ENCODE data around the gene CD7. TPM values are rescaled to one million over a fixed set of nuclear protein-coding genes. Genes with fewer than 3 reads are reported as not detected.

Gene CD7
- total and polyA plus RNA-seq, 2 donors (not counting 1 experiment from before 2014, with no cell fraction given) = 0.67 to 1.3 TPM

GRCh38 chr17:82355770-82356427 lies 38.5 kb upstream of the CD7 start:
- Mint-ChIP-seq H3K4me3 (no peak overlapping the region), H3K4me1 (peaks cover 9% of the 10 kb centered on the region), H3K9me3 (ENCODE audit: insufficient read depth) (no peaks in the 10 kb centered on the region), H3K27me3 (peaks cover 11% of the 10 kb centered on the region), H3K27ac (no peak overlapping the region)
- no peak for ATAC-seq (ENCODE audit: low read depth)
- ChIA-PET POLR2A (interaction anchor here (0.6 kb wide), 1 partner anchor 21 kb away, joined by 4 read pairs; no protein-coding TSS in a partner anchor), CTCF (interaction anchor here (1.4 to 2.2 kb wide), 2 partner anchors 191 to 198 kb away, joined by 6 read pairs; no protein-coding TSS in a partner anchor)
- no peak for DNase-seq
- no peaks in the 10 kb centered on the region for H3K79me2 ChIP-seq (ENCODE audit: control insufficient read depth, insufficient read depth, low read length)
- H3K27ac ChIP-seq (ENCODE audit: low read length in 2 of 2) = no peak overlapping the region
- no peak overlapping the region for H3K9ac ChIP-seq (ENCODE audit: low read length)
- no peak overlapping the region for H3K4me3 ChIP-seq (ENCODE audit: control extremely low read depth in 1 of 5, extremely low read depth in 1 of 5, insufficient read depth in 1 of 5, low read depth in 2 of 5, low read length in 4 of 5)
- intact Hi-C loops (cut with micrococcal nuclease) = no loop called here
- H3K36me3 ChIP-seq (replicated peaks in 1 of 2; ENCODE audit: control extremely low read depth in 1 of 2, control insufficient read depth in 1 of 2, extremely low read depth in 1 of 2, insufficient read depth in 2 of 2, low read length in 1 of 2) = no peaks in the 10 kb centered on the region
- TF ChIP-seq CTCF (IDR thresholded peaks at IDR 0.05) = no peak
- no peak for TF ChIP-seq EZH2 (IDR thresholded peaks at IDR 0.05; ENCODE audit: borderline replicate concordance, insufficient read depth, low read depth, low read length, poor library complexity, severe bottlenecking)
- peaks cover 9 to 18% of the 10 kb centered on the region in 2 donors for H3K4me1 ChIP-seq (ENCODE audit: control insufficient read depth in 2 of 2, insufficient read depth in 2 of 2, low read length in 2 of 2)
- H3K9me3 ChIP-seq (ENCODE audit: control extremely low read depth in 1 of 3, control insufficient read depth in 2 of 3, insufficient read depth in 1 of 3, low read length in 2 of 3) = peaks cover 0 to 6% (median 0%) of the 10 kb centered on the region in 3 donors
- WGBS (ENCODE audit: insufficient coverage) = 77% methylated on average over 11 of the region's 11 CpGs
- no peak overlapping the region for H2AFZ ChIP-seq (ENCODE audit: insufficient read depth, low read depth, low read length, poor library complexity, severe bottlenecking)
- peaks cover 0 to 36% (median 9%) of the 10 kb centered on the region in 4 experiments for H3K27me3 ChIP-seq (replicated peaks in 1 of 4; ENCODE audit: control extremely low read depth in 1 of 4, control insufficient read depth in 3 of 4, insufficient read depth in 4 of 4, low read length in 3 of 4)
- no peak overlapping the region for H3K4me2 ChIP-seq (replicated peaks; ENCODE audit: low read depth, low read length, poor library complexity, severe bottlenecking)
- no peaks in the 10 kb centered on the region for H4K20me1 ChIP-seq (ENCODE audit: control insufficient read depth, insufficient read depth, low read length, poor library complexity, severe bottlenecking)

DNA sequence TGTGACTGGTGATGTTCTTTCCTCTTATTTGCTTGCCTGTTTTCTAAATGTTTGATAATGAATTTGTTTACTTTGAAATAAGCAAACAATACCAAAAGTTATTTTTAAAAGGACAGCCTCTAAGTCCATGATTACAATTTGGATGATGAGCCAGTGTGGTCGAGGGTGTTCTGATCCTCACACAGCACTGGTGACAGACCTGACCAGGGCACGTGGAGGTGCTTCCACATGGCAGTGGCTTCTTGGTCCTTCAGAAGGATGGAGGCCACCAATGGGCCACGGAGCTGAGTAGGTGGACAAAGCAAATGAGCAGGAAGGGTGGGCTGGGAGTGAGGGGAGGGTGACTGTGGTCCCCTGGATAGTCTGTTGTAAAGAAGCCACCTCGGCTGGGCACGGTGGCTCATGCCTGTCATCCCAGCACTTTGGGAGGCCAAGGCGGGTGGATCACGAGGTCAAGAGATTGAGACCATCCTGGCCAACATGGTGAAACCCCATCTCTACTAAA lies 37.4 kb upstream of the CD7 start:
- H3K27ac Mint-ChIP-seq = no peak overlapping the region
- Histone ChIP-seq H3K4me3 (ENCODE audit: control extremely low read depth in 1 of 5, extremely low read depth in 1 of 5, insufficient read depth in 1 of 5, low read depth in 2 of 5, low read length in 4 of 5) (no peak overlapping the region), H3K4me2 (replicated peaks; ENCODE audit: low read depth, low read length, poor library complexity, severe bottlenecking) (no peak overlapping the region), H3K27ac (ENCODE audit: low read length in 2 of 2) (no peak overlapping the region), H4K20me1 (ENCODE audit: control insufficient read depth, insufficient read depth, low read length, poor library complexity, severe bottlenecking) (no peaks in the 10 kb centered on the region), H3K36me3 (replicated peaks in 1 of 2; ENCODE audit: control extremely low read depth in 1 of 2, control insufficient read depth in 1 of 2, extremely low read depth in 1 of 2, insufficient read depth in 2 of 2, low read length in 1 of 2) (no peaks in the 10 kb centered on the region), H3K27me3 (replicated peaks in 1 of 4; ENCODE audit: control extremely low read depth in 1 of 4, control insufficient read depth in 3 of 4, insufficient read depth in 4 of 4, low read length in 3 of 4) (peaks cover 0 to 38% (median 9%) of the 10 kb centered on the region in 4 experiments), H3K79me2 (ENCODE audit: control insufficient read depth, insufficient read depth, low read length) (no peaks in the 10 kb centered on the region), H3K4me1 (ENCODE audit: control insufficient read depth in 2 of 2, insufficient read depth in 2 of 2, low read length in 2 of 2) (peaks cover 9 to 18% of the 10 kb centered on the region in 2 donors), H2AFZ (ENCODE audit: insufficient read depth, low read depth, low read length, poor library complexity, severe bottlenecking) (no peak overlapping the region), H3K9ac (ENCODE audit: low read length) (no peak overlapping the region), H3K9me3 (ENCODE audit: control extremely low read depth in 1 of 3, control insufficient read depth in 2 of 3, insufficient read depth in 1 of 3, low read length in 2 of 3) (peaks cover 0 to 6% (median 0%) of the 10 kb centered on the region in 3 donors)
- TF ChIP-seq EZH2 (IDR thresholded peaks at IDR 0.05; ENCODE audit: borderline replicate concordance, insufficient read depth, low read depth, low read length, poor library complexity, severe bottlenecking) (no peak), CTCF (IDR thresholded peaks at IDR 0.05) (no peak)
- DNase-seq (no peak), ATAC-seq (ENCODE audit: low read depth) (no peak)
- no peaks in the 10 kb centered on the region for H3K9me3 Mint-ChIP-seq (ENCODE audit: insufficient read depth)
- no peak overlapping the region for H3K4me3 Mint-ChIP-seq
- WGBS (ENCODE audit: insufficient coverage) = 83% methylated on average over 4 of the region's 7 CpGs
- ChIA-PET CTCF (no interaction called here), POLR2A (no interaction called here)
- intact Hi-C loops (cut with micrococcal nuclease) = no loop called here
- H3K4me1 Mint-ChIP-seq = peaks cover 9% of the 10 kb centered on the region
- H3K27me3 Mint-ChIP-seq = peaks cover 11% of the 10 kb centered on the region
